IMR-90 (cell line): ENCODE results near the gene TMEM117.

ENCODE experiments used
- BHLHE40 ChIP-seq: fragments of 150-350 bp; IDR thresholded peaks from 2 replicates; pipeline ENCODE4 v1.6.1; 2016; ENCODE audit warnings: mild to moderate bottlenecking, low read depth, low read length
- CEBPB ChIP-seq: IDR thresholded peaks from 2 replicates; pipeline ENCODE4 v1.6.1; 2012; ENCODE audit warnings: low read depth, low read length, improper control_type of control experiment
- CHD1 ChIP-seq: IDR thresholded peaks from 2 replicates; pipeline ENCODE4 v1.6.1; 2012; ENCODE audit warnings: low read depth, low read length, improper control_type of control experiment
- FOS ChIP-seq: fragments of 150-350 bp; IDR thresholded peaks from 2 replicates; pipeline ENCODE4 v1.6.1; 2016; ENCODE audit warnings: low read depth, low read length
- MAFK ChIP-seq: IDR thresholded peaks from 2 replicates; pipeline ENCODE4 v1.6.1; 2012; ENCODE audit warnings: low read depth, low read length, improper control_type of control experiment
- POLR2A ChIP-seq: IDR thresholded peaks from 2 replicates; pipeline ENCODE4 v1.6.1; 2012; ENCODE audit warnings: mild to moderate bottlenecking, low read depth, low read length
- RAD21 ChIP-seq: IDR thresholded peaks from 2 replicates; pipeline ENCODE4 v1.6.1; 2012; ENCODE audit warnings: low read length, improper control_type of control experiment
- RCOR1 ChIP-seq: IDR thresholded peaks from 2 replicates; pipeline ENCODE4 v1.6.1; 2012; ENCODE audit warnings: mild to moderate bottlenecking, low read length, improper control_type of control experiment; ENCODE audit not compliant: insufficient replicate concordance
- RFX5 ChIP-seq: IDR thresholded peaks from 2 replicates; pipeline ENCODE4 v1.8.0; 2012; ENCODE audit warnings: low read depth, mild to moderate bottlenecking, low read length, moderate library complexity
- SMC3 ChIP-seq: fragments of 150-350 bp; IDR thresholded peaks from 2 replicates; pipeline ENCODE4 v1.6.1; 2016; ENCODE audit warnings: low read depth, mild to moderate bottlenecking, antibody characterized with exemption, low read length, moderate library complexity
- TF ChIP-seq, protein P1 (sequence below): conservative IDR thresholded peaks from 2 replicates; pipeline ENCODE4 v1.5.1; 2012; ENCODE audit warnings: mild to moderate bottlenecking, low read depth, low read length, improper control_type of control experiment
- TF ChIP-seq, protein P2 (sequence below): fragments of 150-350 bp; IDR thresholded peaks from 2 replicates; pipeline ENCODE4 v1.6.1; 2017; ENCODE audit warnings: mild to moderate bottlenecking, antibody characterized with exemption, low read length, low read depth
- TF ChIP-seq, protein P3 (sequence below): fragments of 150-350 bp; IDR thresholded peaks from 2 replicates; pipeline ENCODE4 v1.6.1; 2016; ENCODE audit warnings: low read depth, mild to moderate bottlenecking, low read length, moderate library complexity, borderline replicate concordance

DNA sequence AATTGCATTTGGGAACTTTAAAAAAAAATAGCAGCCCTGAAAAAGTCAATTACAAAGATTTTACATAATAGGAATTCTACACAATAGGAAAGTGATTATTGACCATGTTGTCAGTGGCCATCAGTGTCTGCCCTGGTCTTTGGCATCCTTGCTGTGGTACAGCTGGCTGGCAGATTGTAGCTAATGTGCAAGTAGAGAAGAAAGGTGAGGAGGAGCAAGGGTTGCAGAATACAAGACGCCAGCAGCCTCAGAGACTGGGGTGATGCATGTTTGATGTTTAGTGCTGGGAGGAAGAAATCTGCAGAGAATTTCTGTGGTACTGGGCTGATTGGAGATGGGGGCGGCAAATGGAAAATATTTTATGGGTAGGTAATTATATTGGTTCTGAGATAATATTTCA lies 322.9 kb downstream of the TMEM117 start:
- TF ChIP-seq SMC3 = no peak
- TF ChIP-seq, protein P1, sequence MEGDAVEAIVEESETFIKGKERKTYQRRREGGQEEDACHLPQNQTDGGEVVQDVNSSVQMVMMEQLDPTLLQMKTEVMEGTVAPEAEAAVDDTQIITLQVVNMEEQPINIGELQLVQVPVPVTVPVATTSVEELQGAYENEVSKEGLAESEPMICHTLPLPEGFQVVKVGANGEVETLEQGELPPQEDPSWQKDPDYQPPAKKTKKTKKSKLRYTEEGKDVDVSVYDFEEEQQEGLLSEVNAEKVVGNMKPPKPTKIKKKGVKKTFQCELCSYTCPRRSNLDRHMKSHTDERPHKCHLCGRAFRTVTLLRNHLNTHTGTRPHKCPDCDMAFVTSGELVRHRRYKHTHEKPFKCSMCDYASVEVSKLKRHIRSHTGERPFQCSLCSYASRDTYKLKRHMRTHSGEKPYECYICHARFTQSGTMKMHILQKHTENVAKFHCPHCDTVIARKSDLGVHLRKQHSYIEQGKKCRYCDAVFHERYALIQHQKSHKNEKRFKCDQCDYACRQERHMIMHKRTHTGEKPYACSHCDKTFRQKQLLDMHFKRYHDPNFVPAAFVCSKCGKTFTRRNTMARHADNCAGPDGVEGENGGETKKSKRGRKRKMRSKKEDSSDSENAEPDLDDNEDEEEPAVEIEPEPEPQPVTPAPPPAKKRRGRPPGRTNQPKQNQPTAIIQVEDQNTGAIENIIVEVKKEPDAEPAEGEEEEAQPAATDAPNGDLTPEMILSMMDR = no peak
- TF ChIP-seq RCOR1 = no peak
- TF ChIP-seq CEBPB = no peak
- TF ChIP-seq POLR2A = no peak
- no peak for TF ChIP-seq RAD21
- TF ChIP-seq, protein P2, sequence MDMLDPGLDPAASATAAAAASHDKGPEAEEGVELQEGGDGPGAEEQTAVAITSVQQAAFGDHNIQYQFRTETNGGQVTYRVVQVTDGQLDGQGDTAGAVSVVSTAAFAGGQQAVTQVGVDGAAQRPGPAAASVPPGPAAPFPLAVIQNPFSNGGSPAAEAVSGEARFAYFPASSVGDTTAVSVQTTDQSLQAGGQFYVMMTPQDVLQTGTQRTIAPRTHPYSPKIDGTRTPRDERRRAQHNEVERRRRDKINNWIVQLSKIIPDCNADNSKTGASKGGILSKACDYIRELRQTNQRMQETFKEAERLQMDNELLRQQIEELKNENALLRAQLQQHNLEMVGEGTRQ = no peak
- no peak for TF ChIP-seq FOS
- TF ChIP-seq, protein P3, sequence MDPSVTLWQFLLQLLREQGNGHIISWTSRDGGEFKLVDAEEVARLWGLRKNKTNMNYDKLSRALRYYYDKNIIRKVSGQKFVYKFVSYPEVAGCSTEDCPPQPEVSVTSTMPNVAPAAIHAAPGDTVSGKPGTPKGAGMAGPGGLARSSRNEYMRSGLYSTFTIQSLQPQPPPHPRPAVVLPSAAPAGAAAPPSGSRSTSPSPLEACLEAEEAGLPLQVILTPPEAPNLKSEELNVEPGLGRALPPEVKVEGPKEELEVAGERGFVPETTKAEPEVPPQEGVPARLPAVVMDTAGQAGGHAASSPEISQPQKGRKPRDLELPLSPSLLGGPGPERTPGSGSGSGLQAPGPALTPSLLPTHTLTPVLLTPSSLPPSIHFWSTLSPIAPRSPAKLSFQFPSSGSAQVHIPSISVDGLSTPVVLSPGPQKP = no peak
- TF ChIP-seq MAFK = no peak
- no peak for TF ChIP-seq BHLHE40
- no peak for TF ChIP-seq RFX5
- TF ChIP-seq CHD1 = no peak
